Endothelial cell of umbilical vein (primary cell): ENCODE data around the gene RABEPK. TPM values are rescaled to one million over a fixed set of nuclear protein-coding genes. Genes with fewer than 3 reads are reported as not detected.

Experiments
- BruUV-seq: library from RNA; stranded (reverse); fragments of 400-500 nt; replicated peaks from 2 replicates; lab custom pipeline; 2021; lab: Mats Ljungman, UMichigan
- CTCF ChIA-PET: fragments of 300-600, 350-600 bp; sonication (Branson Sonifier 250); formaldehyde crosslinking; loops from one replicate; lab custom pipeline; 2021; ENCODE audit warnings: antibody characterized with exemption, inconsistent platforms; lab: Charles Lee
- POLR2A ChIA-PET: fragments of 300-600, 350-600 bp; sonication (Branson Sonifier 250); formaldehyde crosslinking; loops from one replicate; lab custom pipeline; 2021; ENCODE audit warnings: antibody characterized with exemption, inconsistent platforms; lab: Charles Lee
- DNase-seq: peaks from one replicate; pipeline ENCODE4 v3.0.0-alpha.2; 2011; ENCODE audit warnings: low read depth, low spot score
- FAIRE-seq: peaks from 2 replicates; lab custom pipeline; 2011; peaks lifted over from hg19 to GRCh38; lab: Jason Lieb, UNC
- H2AFZ ChIP-seq: 2 replicates; pipeline ENCODE4 v1.6.0; 2012; ENCODE audit warnings: low read depth, low read length, control low read depth, inconsistent platforms
- H3K27ac ChIP-seq: 2 replicates; pipeline ENCODE4 v1.5.1; 2011; ENCODE audit warnings: low read depth, mild to moderate bottlenecking, control low read depth, low read length, moderate library complexity; ENCODE audit not compliant: insufficient read depth
- H3K27me3 ChIP-seq, 2 experiments: 2 replicates each; pipeline versions ENCODE4 v1.6.0 to v1.6.1; 2011; ENCODE audit warnings: low read length in 2 of 2, mixed read lengths in 1 of 2; ENCODE audit not compliant: control insufficient read depth in 2 of 2, insufficient read depth in 2 of 2
- H3K36me3 ChIP-seq, 2 experiments: 2 replicates in 1 of 2; 3 replicates in 1 of 2; pipeline ENCODE4 v1.5.1; 2011; ENCODE audit warnings: low read length in 2 of 2, mild to moderate bottlenecking in 1 of 2, moderate library complexity in 1 of 2; ENCODE audit not compliant: control insufficient read depth in 2 of 2, insufficient read depth in 2 of 2; ENCODE audit errors: extremely low read depth in 1 of 2
- H3K4me1 ChIP-seq: 3 replicates; pipeline ENCODE4 v1.5.1; 2011; ENCODE audit warnings: mild to moderate bottlenecking, low read length; ENCODE audit not compliant: control insufficient read depth, insufficient read depth; ENCODE audit errors: extremely low read depth
- H3K4me2 ChIP-seq: 2 replicates; pipeline ENCODE4 v1.6.1; 2011; ENCODE audit warnings: low read length, control low read depth, mixed read lengths; ENCODE audit not compliant: insufficient read depth
- H3K4me3 ChIP-seq, 3 experiments: fragments of 200-600 bp in 1 of 3; sonication (generic), shearing (Covaris generic) in 1 of 3; replicated peaks in 1 of 3; 2 replicates each; pipeline ENCODE4 v1.5.1; 2011 to 2016; ENCODE audit warnings: control low read depth in 3 of 3, low read length in 3 of 3, mild to moderate bottlenecking in 2 of 3, inconsistent platforms in 1 of 3, low read depth in 1 of 3, moderate library complexity in 1 of 3; ENCODE audit not compliant: insufficient read depth in 1 of 3
- H3K79me2 ChIP-seq: 2 replicates; pipeline ENCODE4 v1.6.0; 2012; ENCODE audit warnings: low read length, inconsistent platforms; ENCODE audit not compliant: control insufficient read depth, insufficient read depth
- H3K9ac ChIP-seq: replicated peaks from 2 replicates; pipeline ENCODE3; 2011; ENCODE audit warnings: low read length, control low read depth; ENCODE audit not compliant: insufficient read depth; ENCODE audit errors: extremely low read depth
- H3K9me1 ChIP-seq: replicated peaks from 3 replicates; pipeline ENCODE4 v1.6.0; 2011; ENCODE audit warnings: mild to moderate bottlenecking, low read length; ENCODE audit not compliant: control insufficient read depth, insufficient read depth; ENCODE audit errors: extremely low read depth
- H3K9me3 ChIP-seq: replicated peaks from 2 replicates; pipeline ENCODE4 v1.5.1; 2012; ENCODE audit warnings: low read length, inconsistent platforms; ENCODE audit not compliant: control insufficient read depth, insufficient read depth
- H4K20me1 ChIP-seq: replicated peaks from 2 replicates; pipeline ENCODE3; 2011; ENCODE audit warnings: mild to moderate bottlenecking, low read length; ENCODE audit not compliant: control insufficient read depth, insufficient read depth; ENCODE audit errors: extremely low read depth
- CTCF ChIP-seq, 2 donors: IDR thresholded peaks; 1 replicate in 1 of 2; 2 replicates in 1 of 2; pipeline ENCODE4 v1.5.1; 2011; ENCODE audit warnings: low read length in 2 of 2, mild to moderate bottlenecking in 2 of 2, moderate library complexity in 2 of 2, control low read depth in 1 of 2, inconsistent platforms in 1 of 2, low read depth in 1 of 2; ENCODE audit not compliant: insufficient read depth in 1 of 2; ENCODE audit errors: extremely low read depth in 1 of 2
- EZH2 ChIP-seq: IDR thresholded peaks from 2 replicates; pipeline ENCODE4 v1.6.1; 2012; ENCODE audit warnings: borderline replicate concordance, low read depth, mild to moderate bottlenecking, moderate library complexity, low read length, inconsistent platforms; ENCODE audit not compliant: severe bottlenecking
- FOS ChIP-seq: IDR thresholded peaks from 2 replicates; pipeline ENCODE4 v1.6.1; 2011; ENCODE audit warnings: mild to moderate bottlenecking, low read length, moderate library complexity, borderline replicate concordance; ENCODE audit not compliant: insufficient read depth
- GATA2 ChIP-seq: IDR thresholded peaks from 2 replicates; pipeline ENCODE4 v1.7.0; 2011; ENCODE audit warnings: low read depth, mild to moderate bottlenecking, moderate library complexity, mixed read lengths, low read length; ENCODE audit not compliant: insufficient read length, insufficient read depth
- JUN ChIP-seq: IDR thresholded peaks from 2 replicates; pipeline ENCODE4 v1.6.1; 2011; ENCODE audit warnings: borderline replicate concordance, low read depth; ENCODE audit not compliant: insufficient read length, insufficient read depth
- MAX ChIP-seq: IDR thresholded peaks from 2 replicates; pipeline ENCODE4 v1.6.1; 2011; ENCODE audit not compliant: insufficient read depth, insufficient read length
- MYC ChIP-seq: IDR thresholded peaks from one replicate; pipeline ENCODE4 v1.6.1; 2011; ENCODE audit warnings: mild to moderate bottlenecking, low read depth, low read length
- POLR2A ChIP-seq: IDR thresholded peaks from 2 replicates; pipeline ENCODE4 v1.6.1; 2012; ENCODE audit warnings: low read depth, mild to moderate bottlenecking, control low read depth, low read length
- POLR2AphosphoS5 ChIP-seq: IDR thresholded peaks from 2 replicates; pipeline ENCODE4 v1.6.1; 2012; ENCODE audit warnings: low read depth, mild to moderate bottlenecking, control low read depth, low read length, moderate library complexity; ENCODE audit not compliant: insufficient read depth
- dilution Hi-C: fragments of 300-500 bp; cut with MboI; formaldehyde crosslinking; loops from one replicate; pipeline ENCODE4 v1.15.0; 2019; ENCODE audit warnings: low sequenced_read_pairs; ENCODE audit not compliant: extremely low pct_ligation_motif_present
- intact Hi-C: fragments of 100-400 bp; cut with micrococcal nuclease; formaldehyde crosslinking; loops from one replicate; pipeline ENCODE4 v1.10.0; 2022
- polyA plus RNA-seq, 4 experiments: library from polyadenylated mRNA; depleted of rRNA in 3 of 4; stranded (reverse) in 3 of 4; unstranded in 1 of 4; fragments of >200 nt; gene quantifications; 2 replicates each; pipeline versions ENCODE4 v1.2.1 to v1.2.3, GENCODE V29; 2011 to 2012; ENCODE audit warnings: missing spikeins in 1 of 4
- total RNA-seq: library from RNA; stranded (reverse); gene quantifications from 2 replicates; pipeline ENCODE4 v1.2.3, GENCODE V29; 2021

The RABEPK gene
- total and polyA plus RNA-seq, 2 donors (not counting 3 experiments of a cell fraction or from before 2014, with no cell fraction given), result 18.2 to 23.0 TPM

GRCh38 chr9:125160750-125161149 lies 39.6 kb upstream of the RABEPK start:
- Histone ChIP-seq H3K4me3 (no peak overlapping the region), H3K4me2 (no peak overlapping the region), H2AFZ (no peak overlapping the region), H3K36me3 (no peaks in the 10 kb centered on the region), H3K9me3 (no peaks in the 10 kb centered on the region), H3K79me2 (peaks cover 9% of the 10 kb centered on the region), H3K9me1 (no peaks in the 10 kb centered on the region), H3K9ac (no peak overlapping the region), H3K27ac (no peak overlapping the region), H3K27me3 (no peaks in the 10 kb centered on the region), H4K20me1 (no peaks in the 10 kb centered on the region), H3K4me1 (no peaks in the 10 kb centered on the region)
- no peak for TF ChIP-seq POLR2AphosphoS5
- no peak for TF ChIP-seq MYC
- TF ChIP-seq GATA2, result no peak
- TF ChIP-seq CTCF (IDR thresholded peaks at IDR 0.05; ENCODE audit: extremely low read depth in 1 of 2, insufficient read depth in 1 of 2, low read depth in 1 of 2, low read length in 2 of 2), result no peak
- TF ChIP-seq MAX, result no peak
- TF ChIP-seq FOS, result no peak
- TF ChIP-seq POLR2A, result no peak
- no peak for TF ChIP-seq JUN
- TF ChIP-seq EZH2, result no peak
- DNase-seq (no peak), FAIRE-seq (no peak)
- dilution Hi-C loops, result no loop called here
- ChIA-PET POLR2A (no interaction called here), CTCF (interaction anchor here (0.6 kb wide), 1 partner anchor 100 kb away, joined by 3 read pairs; no protein-coding TSS in a partner anchor)
- intact Hi-C loops, result no loop called here
- BruUV-seq, result no TSS peak
